ENCODE measurements around the gene TMEM132C. TPM values are rescaled to one million over a fixed set of nuclear protein-coding genes. Genes with fewer than 3 reads are reported as not detected.

TMEM132C gene
- total RNA-seq, 1 experiment from 2014 or later: not detected

DNA sequence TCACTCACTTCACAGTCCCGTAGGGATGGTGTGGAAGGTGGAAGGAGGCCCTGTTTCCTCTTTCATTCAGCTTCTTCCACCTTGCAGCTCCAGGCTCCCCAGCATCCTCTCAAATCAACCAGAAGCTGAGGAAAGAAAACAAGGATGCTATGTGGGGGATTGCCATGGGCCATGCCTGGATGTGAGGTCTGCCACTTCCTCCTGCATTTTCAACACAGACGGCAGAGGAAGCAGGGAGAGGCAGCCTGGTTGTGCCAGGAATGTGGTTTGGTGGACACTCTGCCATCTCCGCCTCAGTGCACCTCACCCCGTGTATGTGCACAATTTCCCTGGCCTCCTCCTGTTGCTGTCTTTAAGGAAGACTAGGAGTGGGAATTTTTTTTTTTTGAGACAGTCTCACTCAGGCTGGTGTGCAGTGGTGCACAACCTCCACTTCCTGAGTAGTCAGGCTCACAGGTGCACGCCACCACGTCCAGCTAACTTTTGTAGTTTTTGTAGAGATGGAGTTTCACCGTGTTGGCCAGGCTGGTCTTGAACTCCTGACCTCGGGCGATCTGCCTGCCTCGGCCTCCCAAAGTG lies 457.6 kb downstream of the TMEM132C start:
- Histone ChIP-seq H3F3A (ENCODE audit: low read length, unreplicated experiment) (no peaks in the 10 kb centered on the region), H3K9ac (ENCODE audit: low read length) (no peak overlapping the region), H3K4me1 (ENCODE audit: insufficient read depth, low read length) (0 out of 2 replicates have a peak, but pooled peaks cover 9% of the 10 kb centered on the region), H3K36me3 (ENCODE audit: low read depth, low read length) (no peaks in the 10 kb centered on the region), H4K20me1 (ENCODE audit: low read length) (no peaks in the 10 kb centered on the region), H3K9me2 (replicated peaks; ENCODE audit: low read length) (no peaks in the 10 kb centered on the region), H2AFZ (ENCODE audit: low read length) (no peak overlapping the region), H3K4me3 (ENCODE audit: low read length) (no peak overlapping the region), H3K27ac (ENCODE audit: low read length) (no peak overlapping the region), H3K27me3 (ENCODE audit: low read length) (peaks cover 21% of the 10 kb centered on the region), H3K4me2 (ENCODE audit: low read length) (no peak overlapping the region), H3K9me3 (ENCODE audit: low read length) (no peaks in the 10 kb centered on the region), H3K79me2 (ENCODE audit: low read length) (no peaks in the 10 kb centered on the region)
- no peak for ATAC-seq
- intact Hi-C loops (cut with micrococcal nuclease): no loop called here
- BruUV-seq (replicated peaks): no TSS peak
- DNase-seq: no peak
- TF ChIP-seq EZH2 (IDR thresholded peaks at IDR 0.05; ENCODE audit: low read length, unreplicated experiment): no peak
- TF ChIP-seq, protein P1, sequence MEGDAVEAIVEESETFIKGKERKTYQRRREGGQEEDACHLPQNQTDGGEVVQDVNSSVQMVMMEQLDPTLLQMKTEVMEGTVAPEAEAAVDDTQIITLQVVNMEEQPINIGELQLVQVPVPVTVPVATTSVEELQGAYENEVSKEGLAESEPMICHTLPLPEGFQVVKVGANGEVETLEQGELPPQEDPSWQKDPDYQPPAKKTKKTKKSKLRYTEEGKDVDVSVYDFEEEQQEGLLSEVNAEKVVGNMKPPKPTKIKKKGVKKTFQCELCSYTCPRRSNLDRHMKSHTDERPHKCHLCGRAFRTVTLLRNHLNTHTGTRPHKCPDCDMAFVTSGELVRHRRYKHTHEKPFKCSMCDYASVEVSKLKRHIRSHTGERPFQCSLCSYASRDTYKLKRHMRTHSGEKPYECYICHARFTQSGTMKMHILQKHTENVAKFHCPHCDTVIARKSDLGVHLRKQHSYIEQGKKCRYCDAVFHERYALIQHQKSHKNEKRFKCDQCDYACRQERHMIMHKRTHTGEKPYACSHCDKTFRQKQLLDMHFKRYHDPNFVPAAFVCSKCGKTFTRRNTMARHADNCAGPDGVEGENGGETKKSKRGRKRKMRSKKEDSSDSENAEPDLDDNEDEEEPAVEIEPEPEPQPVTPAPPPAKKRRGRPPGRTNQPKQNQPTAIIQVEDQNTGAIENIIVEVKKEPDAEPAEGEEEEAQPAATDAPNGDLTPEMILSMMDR (conservative IDR thresholded peaks at IDR 0.05; ENCODE audit: low read depth, low read length): no peak
- no peak for TF ChIP-seq EZH2phosphoT487 (IDR thresholded peaks at IDR 0.05; ENCODE audit: borderline replicate concordance, low read length)
- POLR2A ChIA-PET (ENCODE audit: unreplicated experiment): no interaction called here
- CTCF ChIA-PET: no interaction called here

DNA sequence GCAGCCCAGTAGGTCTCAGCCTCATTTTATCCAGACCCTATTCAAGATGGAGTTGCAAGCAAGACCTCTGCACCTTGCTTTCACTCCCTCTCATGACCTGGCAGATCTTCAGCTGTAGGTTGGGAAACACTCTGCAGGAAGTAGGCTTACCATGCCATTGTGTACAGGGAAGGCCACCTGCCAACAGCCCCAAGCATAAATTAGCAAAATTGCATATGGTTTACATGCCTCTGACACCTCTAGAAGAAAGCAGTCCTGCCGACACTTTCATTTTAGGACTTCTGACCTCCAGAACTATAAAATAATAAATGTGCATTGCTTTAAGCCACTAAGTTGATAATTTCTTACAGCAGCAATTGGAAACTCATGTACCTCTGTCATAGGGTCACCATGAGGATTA lies 459.9 kb downstream of the TMEM132C start:
- no peak for DNase-seq
- Histone ChIP-seq H3K9ac (ENCODE audit: low read length) (no peak overlapping the region), H3K27me3 (ENCODE audit: low read length) (peaks cover 18% of the 10 kb centered on the region; the same call in 1 of the 2 replicates), H3K27ac (ENCODE audit: low read length) (no peak overlapping the region), H4K20me1 (ENCODE audit: low read length) (no peaks in the 10 kb centered on the region), H2AFZ (ENCODE audit: low read length) (no peak overlapping the region), H3K9me2 (replicated peaks; ENCODE audit: low read length) (no peaks in the 10 kb centered on the region), H3F3A (ENCODE audit: low read length, unreplicated experiment) (no peaks in the 10 kb centered on the region), H3K4me2 (ENCODE audit: low read length) (no peak overlapping the region), H3K79me2 (ENCODE audit: low read length) (no peaks in the 10 kb centered on the region), H3K4me1 (ENCODE audit: insufficient read depth, low read length) (0 out of 2 replicates have a peak, but pooled peaks cover 9% of the 10 kb centered on the region), H3K9me3 (ENCODE audit: low read length) (no peaks in the 10 kb centered on the region), H3K36me3 (ENCODE audit: low read depth, low read length) (no peaks in the 10 kb centered on the region), H3K4me3 (ENCODE audit: low read length) (no peak overlapping the region)
- ChIA-PET POLR2A (ENCODE audit: unreplicated experiment) (no interaction called here), CTCF (no interaction called here)
- intact Hi-C loops (cut with micrococcal nuclease): no loop called here
- TF ChIP-seq EZH2 (IDR thresholded peaks at IDR 0.05; ENCODE audit: low read length, unreplicated experiment) (no peak), EZH2phosphoT487 (IDR thresholded peaks at IDR 0.05; ENCODE audit: borderline replicate concordance, low read length) (no peak)
- TF ChIP-seq, protein P1 (conservative IDR thresholded peaks at IDR 0.05; ENCODE audit: low read depth, low read length): no peak
- BruUV-seq (replicated peaks): no TSS peak
- no peak for ATAC-seq

DNA sequence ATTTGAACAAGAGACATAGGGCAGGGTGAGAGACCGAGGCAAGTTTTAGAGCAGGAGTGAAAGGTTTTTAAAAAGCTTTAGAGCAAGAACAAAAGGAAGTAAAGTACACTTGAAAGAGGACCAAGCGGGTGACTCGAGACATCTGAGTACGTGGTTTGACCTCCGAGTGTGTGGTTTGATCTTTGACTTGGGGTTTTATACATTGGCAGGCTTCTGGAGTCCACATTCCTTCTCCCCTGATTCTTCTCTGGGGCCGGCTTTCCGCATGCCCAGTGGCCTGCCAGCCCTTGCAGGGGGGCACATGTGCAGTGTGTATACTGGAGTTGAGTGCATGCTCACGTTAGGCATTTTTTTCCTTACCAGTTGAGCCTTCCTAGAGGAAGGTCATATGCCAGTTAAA lies 460.5 kb downstream of the TMEM132C start:
- Histone ChIP-seq H3K4me1 (ENCODE audit: insufficient read depth, low read length) (0 out of 2 replicates have a peak, but pooled peaks cover 9% of the 10 kb centered on the region), H3K36me3 (ENCODE audit: low read depth, low read length) (no peaks in the 10 kb centered on the region), H3K4me2 (ENCODE audit: low read length) (no peak overlapping the region; the same call in 1 of the 2 replicates), H3F3A (ENCODE audit: low read length, unreplicated experiment) (no peaks in the 10 kb centered on the region), H3K79me2 (ENCODE audit: low read length) (no peaks in the 10 kb centered on the region), H4K20me1 (ENCODE audit: low read length) (no peaks in the 10 kb centered on the region), H2AFZ (ENCODE audit: low read length) (no peak overlapping the region), H3K27me3 (ENCODE audit: low read length) (peaks cover 14% of the 10 kb centered on the region; the same call in 1 of the 2 replicates), H3K9me2 (replicated peaks; ENCODE audit: low read length) (no peaks in the 10 kb centered on the region), H3K9ac (ENCODE audit: low read length) (no peak overlapping the region), H3K27ac (ENCODE audit: low read length) (no peak overlapping the region), H3K4me3 (ENCODE audit: low read length) (no peak overlapping the region), H3K9me3 (ENCODE audit: low read length) (no peaks in the 10 kb centered on the region)
- peak; percentile 18 for DNase-seq
- ChIA-PET POLR2A (ENCODE audit: unreplicated experiment) (no interaction called here), CTCF (no interaction called here)
- TF ChIP-seq, protein P1 (conservative IDR thresholded peaks at IDR 0.05; ENCODE audit: low read depth, low read length): no peak
- TF ChIP-seq EZH2phosphoT487 (IDR thresholded peaks at IDR 0.05; ENCODE audit: borderline replicate concordance, low read length) (no peak), EZH2 (IDR thresholded peaks at IDR 0.05; ENCODE audit: low read length, unreplicated experiment) (no peak)
- no TSS peak for BruUV-seq (replicated peaks)
- ATAC-seq: no peak
- intact Hi-C loops (cut with micrococcal nuclease): no loop called here
